T-helper 9 cell (primary cell): ENCODE results near the gene VPS13A.
"Not testable (repeated sequence)": the region's sequence is repeated elsewhere in the genome, so short reads cannot be mapped to it uniquely, and the experiment has no call there.

Experiments
- DNase-seq: peaks from one replicate; pipeline ENCODE4 v3.0.0-alpha.2; 2020

The VPS13A gene

DNA sequence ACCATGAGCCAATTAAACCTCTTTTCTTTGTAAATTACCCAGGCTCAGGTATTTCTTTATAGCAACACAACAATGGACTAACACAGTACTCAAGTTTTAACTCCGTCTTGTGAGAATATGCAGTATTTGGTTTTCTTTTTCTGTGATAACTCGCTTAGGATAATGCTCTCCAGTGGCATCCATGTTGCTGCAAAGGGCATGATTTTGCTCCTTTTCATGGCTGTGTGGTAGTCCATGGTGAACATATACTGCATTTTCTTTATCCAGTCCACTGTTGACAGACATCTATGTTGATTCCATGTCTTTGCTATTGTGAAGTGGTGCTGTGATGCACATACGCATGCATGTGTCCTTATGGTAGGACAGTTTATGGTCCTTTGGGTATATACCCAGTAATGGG lies 10.9 kb downstream of the VPS13A start:
- DNase-seq, result no peak

DNA sequence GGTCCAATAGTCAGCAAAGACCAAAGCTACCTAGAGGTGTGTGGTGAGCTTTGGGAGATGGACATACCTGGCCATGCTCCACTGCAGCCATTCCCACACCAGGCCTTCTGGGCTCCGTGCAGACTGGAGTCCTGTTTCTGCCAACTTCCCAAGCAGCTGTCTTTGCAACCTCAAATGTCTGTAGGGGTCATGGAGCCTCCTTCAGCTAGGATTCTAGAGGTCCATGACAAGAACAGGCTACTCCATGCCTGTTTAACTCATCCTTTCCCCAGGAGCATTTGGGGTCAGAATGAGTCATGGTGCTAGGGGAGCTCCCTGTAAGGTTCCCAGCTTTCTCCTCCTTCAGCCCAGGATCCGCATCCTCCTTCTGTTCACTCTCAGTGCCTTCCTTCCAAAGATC lies 17.1 kb downstream of the VPS13A start:
- DNase-seq, result no peak

DNA sequence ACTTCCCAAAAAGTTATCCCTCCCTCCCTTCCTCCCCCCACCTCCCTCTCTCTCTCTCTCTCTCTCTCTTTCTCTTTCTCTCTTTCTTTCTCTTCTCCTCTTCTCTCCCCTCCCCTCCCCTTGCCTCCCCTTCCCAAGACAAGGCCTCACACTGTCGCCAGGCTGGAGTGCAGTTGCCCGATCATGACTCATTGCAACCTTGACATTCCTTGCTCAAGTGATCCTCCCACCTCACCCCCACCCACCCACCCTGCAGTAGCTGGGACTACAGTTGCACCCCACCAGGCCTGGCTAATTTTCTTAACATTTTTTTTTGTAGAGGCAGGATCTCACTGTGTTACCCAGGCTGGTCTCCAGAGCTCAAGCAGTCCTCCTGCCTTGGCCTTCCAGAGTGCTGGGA lies 32.8 kb downstream of the VPS13A start:
- DNase-seq, result no peak

DNA sequence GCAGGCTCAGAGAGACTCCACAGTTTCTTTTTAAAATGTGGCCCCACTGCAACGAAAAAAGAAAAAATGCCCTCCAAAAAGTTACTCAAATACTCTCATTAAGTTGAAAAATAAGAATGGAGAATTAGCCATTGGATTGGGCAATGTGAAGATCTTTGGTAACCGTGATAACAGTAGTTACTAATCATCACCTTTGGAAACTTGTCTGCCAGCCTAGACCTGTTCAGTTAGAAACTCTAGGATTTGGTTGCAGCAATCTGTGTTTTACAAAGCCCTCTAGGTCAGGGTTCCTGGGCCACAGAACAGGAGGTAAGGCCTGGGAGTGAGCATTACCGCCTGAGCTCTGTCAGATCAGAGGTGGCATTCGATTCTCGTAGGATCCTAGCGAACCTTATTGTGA lies 34.2 kb downstream of the VPS13A start:
- DNase-seq, result no peak

DNA sequence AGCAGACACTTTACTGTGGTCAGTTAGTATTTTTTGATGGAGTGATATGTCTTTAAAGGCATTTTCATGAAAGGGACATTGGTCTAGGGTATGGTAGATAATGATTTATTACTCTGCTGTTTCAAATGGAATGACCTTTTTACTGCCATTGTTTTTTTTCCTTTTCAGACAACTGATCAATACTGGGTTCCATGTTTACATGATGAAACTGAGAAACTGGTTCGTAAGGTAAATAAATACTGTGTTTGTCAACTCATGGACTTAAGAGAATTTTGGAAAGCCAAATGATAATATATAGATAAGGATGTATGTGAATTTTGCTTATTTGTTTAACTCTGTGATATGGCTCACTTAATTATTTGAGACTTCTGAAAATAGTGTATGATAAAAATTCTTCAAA lies 35.5 kb downstream of the VPS13A start:
- DNase-seq, result no peak

DNA sequence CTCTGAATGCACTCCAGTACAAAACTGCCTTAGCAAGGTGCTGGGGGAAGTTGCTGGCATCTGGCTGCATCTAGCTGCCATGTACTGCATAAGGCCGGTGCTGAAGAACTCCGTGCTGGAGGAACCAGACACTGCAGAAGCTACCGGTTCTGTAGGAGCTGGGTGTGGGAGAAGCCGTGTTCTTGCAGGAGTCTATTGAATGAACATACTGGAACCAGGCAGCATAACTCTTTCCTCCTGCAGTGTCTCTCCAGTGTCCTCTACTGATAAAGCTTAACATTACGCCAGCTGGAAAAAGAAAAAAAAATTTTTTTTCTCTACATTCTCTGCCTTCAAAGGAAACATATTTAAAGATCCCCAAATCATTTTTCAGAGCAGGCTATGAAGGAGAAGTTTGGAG lies 38.5 kb downstream of the VPS13A start:
- no peak for DNase-seq

DNA sequence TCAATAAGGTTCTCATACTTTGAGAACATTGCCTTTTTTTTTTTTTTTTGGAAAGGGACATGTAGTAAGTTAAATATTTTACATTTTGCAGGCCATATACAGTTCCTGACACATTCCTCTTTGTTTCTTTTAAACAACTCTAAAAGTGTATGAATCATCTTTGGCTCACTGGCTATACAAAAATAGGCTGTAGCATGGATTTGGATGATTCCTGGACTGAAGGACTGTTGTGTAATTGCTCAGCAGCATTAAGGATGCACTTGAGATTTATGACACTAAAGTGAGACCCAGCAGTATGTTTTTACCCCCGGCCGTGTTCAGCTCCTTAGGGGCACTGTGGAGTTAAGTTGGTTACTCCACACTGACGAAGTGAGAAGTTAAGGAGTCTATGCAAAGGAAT lies 41.3 kb downstream of the VPS13A start:
- no peak for DNase-seq

DNA sequence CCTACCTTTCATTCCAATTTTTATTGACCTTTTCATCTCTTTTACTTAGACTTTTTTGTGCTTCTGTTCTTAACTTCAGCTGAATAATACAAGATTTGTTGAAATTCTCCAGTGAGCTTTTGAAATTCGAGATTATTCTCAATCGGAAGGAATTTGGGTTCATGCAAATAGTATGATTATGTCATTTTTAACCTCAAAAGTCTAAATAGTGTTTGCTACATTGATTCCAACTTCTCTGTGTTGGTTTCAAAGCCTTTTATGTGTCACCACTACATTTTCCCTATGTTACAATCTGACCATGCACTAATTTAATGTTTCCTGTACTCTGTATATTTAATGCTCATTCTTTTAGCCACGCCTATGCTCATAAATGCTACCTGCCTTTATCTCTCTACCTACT lies 44.1 kb downstream of the VPS13A start:
- no peak for DNase-seq

DNA sequence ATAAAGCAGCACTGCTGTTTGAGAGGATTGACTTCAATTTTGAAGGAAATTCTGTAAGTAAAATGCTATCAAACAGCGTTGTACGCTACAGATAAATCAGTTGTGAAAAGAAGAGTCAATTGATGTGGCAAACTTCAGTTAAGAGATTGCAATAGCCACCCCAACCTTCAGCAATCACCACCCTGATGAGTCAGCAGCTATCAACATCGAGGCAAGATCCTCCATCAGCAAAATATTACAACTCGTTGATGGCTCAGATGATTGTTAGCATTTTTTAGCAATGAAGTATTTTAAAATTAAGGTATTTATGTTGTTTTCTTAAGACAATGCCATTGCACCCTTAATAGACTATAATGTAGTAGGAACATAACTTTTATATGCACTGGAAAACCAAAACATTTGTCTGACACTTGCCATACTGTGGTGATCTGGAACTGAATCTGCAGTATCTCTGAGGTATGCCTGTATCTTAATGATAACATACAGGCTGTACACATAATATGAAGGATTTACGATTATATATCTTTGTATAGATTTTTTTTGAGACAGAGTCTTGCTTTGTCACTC lies 47.5 kb downstream of the VPS13A start:
- DNase-seq, result no peak

DNA sequence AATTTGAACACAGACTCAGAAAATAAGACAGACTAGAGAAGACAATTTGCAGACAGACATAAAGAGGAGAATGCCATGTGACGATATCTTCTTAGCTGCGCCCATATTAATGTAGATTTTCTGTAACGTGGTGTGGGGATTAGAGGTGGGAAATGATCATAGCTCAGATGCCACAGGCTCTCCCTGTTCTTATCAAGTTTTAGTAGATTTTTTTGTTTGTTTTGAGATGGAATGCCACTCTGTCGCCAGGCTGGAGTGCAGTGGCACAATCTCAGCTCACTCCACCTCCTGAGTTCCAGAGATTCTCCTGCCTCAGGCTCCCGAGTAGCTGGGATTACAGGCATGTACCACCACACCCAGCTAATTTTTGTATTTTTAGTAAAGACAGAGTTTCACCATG lies 59.4 kb downstream of the VPS13A start:
- no peak for DNase-seq

DNA sequence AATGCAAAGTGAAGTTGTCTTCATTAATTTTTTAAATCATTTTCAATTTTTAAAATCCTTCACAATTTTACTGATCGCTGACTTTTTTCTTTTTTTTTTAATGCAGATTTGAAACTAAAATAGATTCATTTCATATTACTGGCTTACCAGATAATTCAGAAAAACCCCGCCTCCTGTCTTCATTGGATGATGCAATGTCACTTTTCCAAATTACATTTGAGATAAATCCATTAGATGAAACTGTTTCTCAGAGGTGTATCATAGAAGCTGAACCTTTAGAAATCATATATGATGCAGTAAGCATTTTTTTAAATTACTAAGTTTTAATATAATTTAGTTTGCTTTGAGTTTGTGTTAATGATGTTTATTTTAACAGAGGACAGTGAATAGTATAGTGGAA lies 60.6 kb downstream of the VPS13A start:
- no peak for DNase-seq

DNA sequence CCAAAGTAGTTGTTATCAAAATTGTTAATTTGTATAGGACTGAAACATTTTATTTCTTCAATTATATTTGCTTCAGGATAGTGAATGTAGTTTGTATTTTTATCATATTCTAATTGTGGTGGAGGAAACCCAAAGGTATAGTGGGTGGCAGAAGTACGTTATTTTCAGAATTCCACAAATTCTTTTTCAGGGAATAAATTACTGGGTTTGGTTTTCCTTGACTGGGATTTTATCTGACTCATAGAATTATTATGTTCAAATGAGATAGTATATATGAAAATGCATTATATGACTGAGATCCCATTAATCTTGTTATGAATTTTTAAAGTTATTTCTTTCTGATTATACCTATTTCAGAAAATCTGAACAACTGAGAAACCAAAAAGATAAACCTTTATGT lies 73.7 kb downstream of the VPS13A start:
- no peak for DNase-seq

DNA sequence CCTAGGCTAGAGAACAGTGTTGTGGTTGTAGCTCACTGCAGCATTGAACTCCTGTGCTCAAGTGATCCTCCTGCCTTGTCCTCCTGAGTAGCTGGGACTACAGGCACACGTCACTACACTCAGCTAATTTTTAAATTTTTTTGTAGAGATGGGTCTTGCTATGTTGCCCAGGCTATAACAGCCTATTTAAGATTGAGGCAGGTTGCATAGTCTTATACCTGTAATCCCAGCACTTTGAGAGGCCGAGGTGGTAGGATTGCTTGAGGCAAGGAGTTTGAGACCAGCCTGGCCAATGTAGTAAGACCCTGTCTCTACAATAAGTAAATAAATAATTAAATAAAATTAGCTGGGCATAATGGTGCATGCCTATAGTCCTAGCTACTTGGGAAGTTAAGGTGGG lies 79.9 kb downstream of the VPS13A start:
- DNase-seq, result no peak

DNA sequence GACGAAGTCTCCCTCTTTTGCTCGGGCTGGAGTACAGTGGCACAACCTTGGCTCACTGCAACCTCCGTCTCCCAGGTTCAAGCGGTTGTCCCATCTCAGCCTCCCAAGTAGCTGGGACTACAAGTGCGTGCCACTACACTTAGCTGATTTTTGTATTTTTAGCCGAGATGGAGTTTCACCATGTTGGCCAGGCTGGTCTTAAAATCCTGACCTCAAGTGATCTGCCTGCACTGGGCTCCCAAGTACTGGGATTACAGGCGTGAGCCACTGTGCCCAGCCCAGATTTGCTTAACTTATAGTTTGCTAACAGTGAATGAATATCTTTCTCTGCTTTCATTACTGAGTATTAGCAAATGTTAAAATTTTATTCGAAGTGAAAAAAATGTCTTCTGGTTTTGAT lies 84.3 kb downstream of the VPS13A start:
- DNase-seq, result no peak

DNA sequence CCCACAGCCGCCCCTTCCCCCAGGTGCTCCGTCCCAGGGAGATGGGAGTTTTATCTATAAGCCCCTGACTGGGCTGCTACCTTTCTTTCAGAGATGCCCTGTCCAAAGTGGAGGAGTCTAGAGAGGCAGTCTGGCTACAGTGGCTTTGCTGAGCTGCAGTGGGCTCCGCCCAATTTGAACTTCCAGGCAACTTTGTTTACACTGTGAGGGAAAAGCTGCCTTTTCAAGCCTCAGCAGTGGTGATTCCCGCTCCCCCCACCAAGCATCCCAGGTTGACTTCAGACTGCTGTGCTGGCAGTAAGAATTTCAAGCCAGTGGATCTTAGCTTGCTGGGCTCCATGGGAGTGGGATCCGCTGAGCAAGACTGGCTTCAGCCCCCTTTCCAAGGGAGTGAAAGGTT lies 90.4 kb downstream of the VPS13A start:
- DNase-seq, result not testable (repeated sequence)

DNA sequence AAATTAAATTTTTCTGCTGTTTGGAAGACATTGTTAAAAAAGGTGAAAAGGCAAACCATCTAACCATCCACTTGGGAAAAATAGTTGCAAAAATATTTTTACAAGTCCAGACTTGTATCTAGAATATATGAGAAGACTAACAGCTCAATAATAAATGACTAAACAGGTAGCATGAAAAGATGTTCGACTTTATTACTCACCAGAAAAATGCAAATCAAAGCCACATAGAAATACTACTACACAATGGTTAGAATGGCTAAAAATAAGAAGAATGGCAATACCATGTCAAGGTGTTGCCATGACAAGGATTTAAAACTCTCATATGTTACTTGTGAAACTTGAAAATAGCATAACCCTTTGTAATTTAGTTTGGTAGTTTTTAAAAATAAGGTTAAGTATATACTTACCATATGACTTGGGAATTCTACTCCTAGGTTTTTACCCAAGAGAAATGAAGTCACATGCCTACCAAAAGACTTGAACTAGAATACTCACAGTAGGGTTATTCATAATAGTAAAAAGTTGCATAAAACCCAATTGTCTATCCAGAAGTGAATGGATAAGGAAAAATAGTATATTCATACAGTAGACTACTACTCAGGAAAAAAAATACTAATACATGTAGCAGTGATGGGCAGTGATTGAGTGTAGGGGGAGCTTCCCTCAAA lies 93.8 kb downstream of the VPS13A start:
- no peak for DNase-seq

DNA sequence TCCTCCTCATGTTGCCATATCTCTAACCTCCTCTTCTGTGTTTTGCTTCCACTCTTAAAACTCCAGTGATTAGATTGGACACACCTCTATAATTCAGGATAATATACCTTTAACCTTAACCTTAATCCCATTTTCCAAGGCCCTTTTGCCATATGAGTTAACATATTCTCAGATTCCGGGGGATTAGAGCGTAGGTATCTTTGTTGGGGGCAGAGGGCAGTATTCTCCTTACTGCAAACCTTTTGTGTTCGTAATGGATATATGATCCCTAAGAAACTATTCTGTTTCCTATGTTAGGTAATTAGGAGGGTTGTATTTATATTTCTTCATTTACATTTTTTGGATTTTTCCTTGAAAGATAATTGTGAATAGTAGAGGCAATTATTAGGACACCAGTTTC lies 99.5 kb downstream of the VPS13A start:
- no peak for DNase-seq

DNA sequence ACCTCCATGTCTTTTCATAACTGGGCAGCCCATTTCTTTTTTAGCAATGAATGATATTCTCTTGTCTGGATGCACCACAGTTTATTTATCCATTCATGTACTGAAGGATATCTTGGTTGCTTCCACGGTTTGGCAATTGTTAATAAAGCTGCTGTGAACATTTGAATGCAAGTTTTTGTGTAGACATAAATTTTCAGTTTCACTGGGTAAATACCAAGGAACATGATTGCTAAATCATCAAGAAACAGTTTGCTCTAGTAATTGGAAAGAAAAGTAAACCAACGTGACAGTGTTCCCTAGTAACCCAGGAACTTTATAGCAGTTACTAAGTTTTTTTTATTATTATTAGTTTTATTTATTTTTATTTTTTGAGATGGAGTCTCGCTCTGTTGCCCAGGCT lies 100.4 kb downstream of the VPS13A start:
- DNase-seq, result no peak

DNA sequence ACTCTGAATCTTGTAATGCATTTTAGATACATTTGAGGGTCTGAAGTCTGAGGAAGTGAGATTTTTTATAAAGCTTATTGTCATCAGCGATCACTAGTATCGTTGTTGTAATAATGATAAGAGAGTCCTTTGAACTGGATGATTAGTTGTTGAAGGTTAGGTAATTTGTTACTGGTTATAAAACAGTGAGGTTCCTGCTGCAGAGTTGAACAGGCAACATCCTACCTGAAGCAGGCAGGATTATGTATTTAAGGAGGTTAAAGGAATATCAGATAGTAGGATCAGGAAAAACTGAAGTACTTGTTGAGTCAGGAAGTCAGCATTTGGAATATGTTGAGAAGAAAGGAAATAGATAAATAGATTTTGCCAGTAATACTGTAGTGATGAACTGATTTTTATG lies 106.7 kb downstream of the VPS13A start:
- DNase-seq, result no peak

DNA sequence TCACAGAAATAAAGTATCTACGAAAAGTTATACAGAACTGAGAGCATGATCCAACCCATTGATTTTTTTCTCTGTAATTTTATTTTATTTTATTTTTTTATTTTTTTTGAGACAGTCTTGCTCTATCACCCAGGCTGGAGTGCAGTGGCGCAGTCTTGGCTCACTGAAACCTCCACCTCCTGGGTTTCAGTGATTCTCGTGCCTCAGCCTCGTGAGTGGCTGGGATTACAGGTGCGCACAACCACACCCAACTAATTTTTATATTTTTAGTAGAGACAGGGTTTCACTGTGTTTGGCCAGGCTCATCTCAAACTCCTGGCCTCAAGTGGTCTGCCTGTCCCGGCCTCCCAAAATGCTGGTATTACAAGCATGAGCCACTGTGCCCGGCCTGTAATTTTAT lies 107.3 kb downstream of the VPS13A start:
- DNase-seq, result no peak

DNA sequence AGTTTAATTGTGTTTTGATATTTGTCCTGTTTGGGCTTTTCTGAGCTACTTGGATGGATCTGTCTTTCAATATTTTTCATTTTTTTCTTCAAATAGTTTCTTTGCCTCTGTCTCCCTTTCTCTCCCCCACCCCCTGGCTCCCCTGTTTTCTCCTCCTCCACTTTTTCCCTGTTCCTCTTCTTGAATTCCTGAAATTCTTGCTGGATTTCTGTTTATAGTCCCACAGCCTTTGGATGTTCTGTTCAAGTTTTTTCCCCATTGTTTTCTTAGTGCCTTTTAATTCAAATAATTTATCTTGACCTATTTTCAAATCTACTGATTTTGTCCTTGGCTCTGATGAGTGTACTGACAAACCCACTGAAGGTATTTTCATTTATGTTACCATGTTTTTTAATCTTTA lies 113.0 kb downstream of the VPS13A start:
- no peak for DNase-seq

DNA sequence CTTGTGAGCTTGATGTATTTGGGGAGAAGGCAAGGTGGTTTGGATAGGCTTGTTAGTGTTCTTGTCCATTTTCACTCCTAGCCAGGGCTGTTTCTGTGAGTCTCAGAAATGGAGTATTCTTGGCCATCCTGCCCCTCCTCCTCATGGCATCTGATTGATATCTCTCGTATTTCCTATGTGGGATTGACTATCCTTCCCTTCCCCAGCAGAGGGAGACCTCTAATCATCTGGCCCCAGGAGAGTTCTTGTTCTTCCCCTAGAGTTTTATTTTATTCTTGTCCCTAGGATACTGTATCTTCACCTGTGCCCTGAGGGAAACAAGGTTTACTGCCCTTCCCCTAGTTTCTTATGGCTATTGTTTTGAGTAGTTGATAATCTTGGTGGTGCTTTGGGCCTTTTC lies 114.4 kb downstream of the VPS13A start:
- no peak for DNase-seq

DNA sequence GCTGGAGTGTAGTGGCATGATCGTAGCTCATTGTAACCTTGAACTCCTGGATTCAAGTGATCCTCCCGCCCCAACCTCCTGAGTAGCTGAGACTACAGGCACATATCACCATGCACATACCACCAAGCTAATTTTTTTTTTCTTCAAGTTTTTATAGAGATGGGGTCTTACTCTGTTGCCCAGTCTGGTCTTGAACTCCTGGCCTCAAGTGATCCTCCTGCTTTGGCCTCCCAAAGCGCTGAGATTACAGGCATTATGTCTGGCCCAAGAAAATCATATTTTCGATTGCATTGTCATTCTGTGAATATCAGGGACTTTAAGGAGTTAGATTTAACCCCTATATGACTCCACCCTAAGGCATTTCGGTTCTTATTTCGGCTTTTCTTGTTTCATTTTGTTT lies 116.6 kb downstream of the VPS13A start:
- DNase-seq, result no peak

DNA sequence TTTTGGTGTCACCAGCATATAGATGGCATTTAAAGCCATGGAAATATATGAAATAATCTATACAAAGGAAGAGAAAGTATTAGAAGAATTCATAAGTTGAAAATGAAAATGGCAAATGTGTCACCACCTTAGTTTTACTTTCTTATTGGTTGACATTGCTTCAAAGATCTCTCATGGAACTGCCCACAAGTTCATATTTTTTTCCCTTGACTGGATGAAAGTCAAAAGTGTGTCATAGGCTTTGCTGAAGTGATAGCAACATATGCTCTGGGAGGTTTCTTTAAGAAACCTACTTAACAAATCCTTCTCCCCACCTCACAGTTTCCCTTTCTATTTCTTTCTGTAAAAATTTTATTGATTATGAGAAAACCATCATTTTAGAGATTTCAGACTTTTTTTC lies 127.2 kb downstream of the VPS13A start:
- DNase-seq, result no peak

DNA sequence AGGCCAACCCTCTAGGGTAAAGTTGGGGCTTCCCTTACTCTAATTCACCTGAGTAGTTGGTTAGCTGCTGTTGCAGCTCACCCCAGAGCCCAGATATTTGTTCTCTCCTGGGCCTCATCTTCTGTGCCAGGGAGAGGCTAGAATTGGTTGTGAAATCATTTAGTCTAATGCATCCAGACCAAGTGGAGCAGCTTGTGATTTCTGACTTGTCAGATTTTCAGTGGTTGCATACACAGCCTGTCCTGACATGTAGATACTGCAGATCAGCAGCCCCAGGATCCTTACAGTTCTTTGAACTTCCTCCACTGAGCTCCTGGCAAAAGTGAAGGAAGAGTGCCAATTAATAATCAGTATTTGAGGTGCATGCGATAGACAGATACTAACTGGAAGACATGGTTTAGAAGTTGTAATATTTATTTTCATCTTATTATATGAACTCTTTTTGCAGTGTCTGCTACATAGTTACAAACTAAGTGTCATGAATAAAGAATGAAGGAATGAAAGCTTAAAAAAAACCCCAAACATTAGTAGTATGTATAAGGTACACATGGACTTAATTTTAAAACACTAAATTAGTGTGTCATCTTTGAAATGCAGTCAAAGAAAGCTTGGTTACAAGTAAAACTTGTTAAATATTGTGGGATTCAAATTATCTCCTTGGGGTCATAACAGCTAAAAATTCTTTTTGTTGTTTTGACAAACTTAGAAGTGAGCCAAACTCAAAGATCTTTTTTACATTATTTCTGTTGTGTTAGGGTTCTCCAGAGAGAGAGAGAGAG lies 128.5 kb downstream of the VPS13A start:
- DNase-seq, result no peak
